ENCODE measurements around the gene RNF149.

RNF149 gene

DNA sequence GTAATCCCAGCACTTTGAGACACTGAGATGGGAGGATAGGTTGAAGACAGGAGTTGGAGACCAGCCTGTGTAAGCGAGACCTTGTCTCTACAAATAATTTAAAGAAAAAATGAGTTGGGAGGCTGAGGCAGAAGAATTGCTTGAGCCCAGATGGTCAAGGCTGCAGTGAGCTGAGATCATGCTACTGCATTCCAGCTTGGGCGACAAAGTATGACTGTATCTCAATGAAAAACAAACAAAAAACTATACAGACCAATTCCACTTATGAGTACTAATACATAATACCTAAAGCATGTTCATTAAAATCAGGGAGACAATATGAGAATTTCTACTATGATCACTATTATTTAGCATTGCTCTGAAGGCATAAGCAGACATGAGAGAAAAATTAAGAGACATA is 12.6 kb downstream of the RNF149 start:
- DNase-seq (ENCODE audit: low read depth in 2 of 2): no peak

DNA sequence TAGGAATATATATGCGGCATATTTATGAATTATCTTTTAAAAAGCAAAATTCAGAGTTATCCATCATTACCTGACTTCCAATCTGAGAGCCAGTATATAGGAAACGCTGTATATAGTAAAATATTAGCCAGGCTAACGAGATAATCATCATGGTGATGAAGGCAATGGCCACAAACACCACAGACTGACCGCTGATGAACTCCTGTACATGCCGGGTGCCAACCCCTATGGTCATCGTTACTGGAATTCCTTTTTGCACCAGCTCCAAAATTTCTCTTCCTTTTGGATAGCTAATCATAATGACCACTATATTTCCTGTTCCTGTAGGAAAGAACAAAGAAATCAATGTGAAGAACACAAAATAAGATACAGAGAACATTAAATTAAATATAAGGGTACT is 13.6 kb downstream of the RNF149 start:
- DNase-seq (ENCODE audit: low read depth in 2 of 2): no peak

DNA sequence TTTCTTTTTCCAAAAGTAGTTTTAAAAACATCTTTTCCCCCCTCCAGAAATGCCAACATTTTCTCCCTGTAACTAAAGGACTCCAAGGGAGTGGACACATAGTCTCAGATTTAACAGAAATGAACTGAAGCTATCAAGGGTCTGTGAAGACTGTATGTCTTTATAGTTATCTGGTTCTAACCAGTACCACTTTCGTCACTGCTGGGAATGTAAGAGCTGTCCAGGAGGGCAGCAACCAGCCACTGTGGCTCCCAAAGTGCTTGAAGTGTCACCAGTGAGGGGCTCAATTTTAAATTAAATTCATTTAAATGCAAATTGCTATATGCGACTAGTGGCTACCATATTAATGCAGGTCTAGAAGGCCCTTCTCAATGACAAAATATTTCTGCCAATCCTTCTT is 15.0 kb downstream of the RNF149 start:
- DNase-seq (ENCODE audit: low read depth in 2 of 2): no peak

DNA sequence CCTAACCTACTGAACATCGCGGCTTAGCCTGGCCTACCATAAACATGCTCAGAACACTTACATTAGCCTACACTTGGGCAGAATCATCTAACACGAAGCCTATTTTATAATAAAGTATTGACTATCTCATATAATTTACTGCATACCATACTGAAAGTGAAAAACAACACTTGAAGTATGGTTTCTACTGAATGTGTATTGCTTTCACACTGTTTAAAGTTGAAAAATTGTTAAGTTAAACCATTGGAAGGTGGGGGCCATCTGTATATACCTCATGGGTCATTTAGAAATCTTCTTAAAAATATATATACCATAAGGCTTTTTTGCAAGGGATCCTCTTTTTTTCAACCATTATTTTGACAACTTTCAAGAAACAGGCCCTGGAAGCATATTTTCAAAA is 16.5 kb downstream of the RNF149 start:
- no peak for DNase-seq (ENCODE audit: low read depth in 2 of 2)

DNA sequence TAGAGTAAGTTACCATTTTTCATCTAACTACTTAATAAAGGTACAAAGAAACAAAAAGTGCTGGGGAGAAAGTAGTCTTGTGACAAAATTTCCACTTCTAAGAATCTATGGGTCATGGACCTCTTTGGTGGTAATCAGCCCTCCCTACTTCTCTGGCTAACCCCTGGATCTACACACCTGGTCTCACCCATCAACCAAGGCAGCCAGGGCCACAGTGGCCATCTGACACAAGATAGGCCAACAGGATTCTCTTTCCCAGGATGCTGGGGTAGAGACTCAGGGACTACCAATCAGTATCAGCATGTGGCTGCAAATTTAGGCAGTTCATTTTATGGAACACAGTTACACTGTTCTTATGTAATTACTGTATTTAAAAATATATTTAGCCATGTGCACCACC is 17.8 kb downstream of the RNF149 start:
- no peak for DNase-seq (ENCODE audit: low read depth in 2 of 2)

DNA sequence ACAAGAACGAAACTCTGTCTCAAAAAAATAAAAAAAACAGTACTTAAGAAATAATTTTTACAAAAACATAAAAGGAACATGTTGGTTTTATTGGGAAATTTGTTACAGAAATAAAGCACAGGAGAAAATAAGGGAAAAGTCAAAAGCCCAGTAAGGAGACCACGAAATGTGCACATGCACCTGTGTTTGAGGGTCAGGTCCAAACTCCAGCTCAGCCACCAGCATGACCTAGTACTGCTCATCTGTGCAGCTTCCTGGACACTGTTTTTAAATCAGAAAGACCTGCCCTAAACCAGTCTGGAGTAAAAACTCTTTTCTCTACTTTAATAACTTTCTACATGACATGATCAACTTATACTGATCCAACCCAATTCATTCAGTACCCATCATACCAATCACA is 21.2 kb downstream of the RNF149 start:
- DNase-seq (ENCODE audit: low read depth in 2 of 2): no peak

DNA sequence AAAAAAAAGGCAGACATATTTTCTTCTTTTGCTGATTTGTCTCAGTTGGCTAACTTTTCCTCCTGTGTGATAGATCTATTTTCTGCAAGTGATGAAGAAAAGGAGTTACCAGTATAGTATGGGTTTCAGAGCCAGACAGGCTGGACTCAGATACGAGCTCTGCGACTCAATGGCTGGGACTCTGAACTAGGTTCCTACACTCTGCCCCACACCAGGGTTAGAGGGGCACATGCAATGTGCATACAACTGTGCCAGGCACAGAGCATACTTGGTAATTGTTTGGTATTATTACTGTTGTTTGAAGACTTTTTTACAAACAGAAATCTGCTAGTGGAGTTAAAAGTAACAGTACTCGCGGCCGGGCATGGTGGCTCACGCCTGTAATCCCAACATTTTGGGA is 21.8 kb downstream of the RNF149 start:
- DNase-seq (ENCODE audit: low read depth in 2 of 2): no peak

DNA sequence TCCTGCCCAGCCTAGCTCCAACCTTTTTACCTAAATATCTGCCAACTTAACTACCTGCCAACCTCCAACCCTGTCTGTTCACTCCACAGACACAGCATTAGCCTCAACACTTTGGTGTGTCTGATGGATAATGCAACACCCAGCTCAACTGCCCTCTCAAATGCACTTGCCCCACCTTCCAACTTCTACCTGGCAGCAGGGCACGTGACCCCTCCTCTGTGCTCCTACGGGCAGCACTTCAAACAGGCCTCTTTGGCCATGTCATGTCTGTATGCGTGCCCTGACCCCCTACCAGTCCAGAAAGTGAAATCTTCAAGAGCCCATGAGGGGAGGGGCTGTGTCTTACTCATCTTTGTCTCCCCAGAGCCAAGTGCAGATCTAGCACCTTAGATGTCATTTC is 25.5 kb downstream of the RNF149 start:
- no peak for DNase-seq (ENCODE audit: low read depth in 2 of 2)

DNA sequence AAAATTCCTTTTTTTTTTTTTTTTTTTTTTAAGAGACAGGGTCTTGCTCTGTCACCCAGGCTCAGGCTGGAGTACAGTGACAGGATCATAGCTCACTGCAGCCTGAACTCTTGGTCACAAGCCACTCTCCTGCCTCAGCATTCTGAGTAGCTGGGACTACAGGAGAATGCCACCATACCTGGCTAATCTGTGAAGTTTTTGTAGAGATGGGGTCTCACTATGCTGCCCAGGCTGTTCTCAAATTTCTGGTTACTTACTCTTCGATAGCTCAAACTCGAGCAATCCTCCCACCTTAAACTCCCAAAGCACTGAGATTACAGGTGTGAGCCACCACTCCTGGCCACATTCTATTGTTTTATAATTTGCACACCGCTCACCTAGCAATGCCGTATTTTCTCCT is 27.0 kb downstream of the RNF149 start:
- no peak for DNase-seq (ENCODE audit: low read depth in 2 of 2)

DNA sequence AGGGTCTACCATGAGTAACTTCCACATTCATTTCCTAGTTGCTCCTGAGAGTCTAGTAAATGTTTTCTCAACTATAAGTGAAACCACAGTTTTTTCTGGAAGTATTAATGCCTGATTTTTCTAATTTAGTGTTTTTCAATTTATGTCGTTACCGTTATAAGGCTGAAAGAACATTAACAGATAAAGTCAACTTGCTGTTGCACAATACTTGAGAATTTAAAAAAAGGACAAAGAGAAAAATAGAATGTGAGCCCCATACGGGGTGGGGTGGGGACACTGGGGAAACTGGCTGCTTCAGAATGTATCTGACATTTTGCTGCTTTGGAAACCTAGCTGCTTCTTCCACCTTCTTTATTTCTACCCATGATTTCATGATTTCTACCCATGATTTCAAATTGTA is 29.6 kb downstream of the RNF149 start:
- DNase-seq (ENCODE audit: low read depth in 2 of 2): no peak

DNA sequence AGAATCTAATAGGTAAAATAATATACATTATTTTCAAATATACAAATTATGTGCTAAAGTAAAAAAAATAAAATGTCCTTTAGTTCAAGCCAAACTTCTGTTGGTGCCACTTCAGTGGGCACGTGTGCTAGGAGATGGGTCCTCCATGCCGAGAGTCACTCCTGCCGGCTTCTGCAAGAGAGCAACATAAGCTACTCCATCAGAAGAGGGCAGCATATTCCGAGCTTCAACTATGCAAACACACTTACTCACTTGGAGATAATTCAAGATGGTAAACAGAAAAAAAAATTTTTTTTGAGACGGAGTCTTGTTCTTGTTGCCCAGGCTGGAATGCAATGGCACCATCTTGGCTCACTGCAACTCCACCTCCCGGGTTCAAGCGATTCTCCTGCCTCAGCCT is 31.4 kb downstream of the RNF149 start:
- no peak for DNase-seq (ENCODE audit: low read depth in 2 of 2)

DNA sequence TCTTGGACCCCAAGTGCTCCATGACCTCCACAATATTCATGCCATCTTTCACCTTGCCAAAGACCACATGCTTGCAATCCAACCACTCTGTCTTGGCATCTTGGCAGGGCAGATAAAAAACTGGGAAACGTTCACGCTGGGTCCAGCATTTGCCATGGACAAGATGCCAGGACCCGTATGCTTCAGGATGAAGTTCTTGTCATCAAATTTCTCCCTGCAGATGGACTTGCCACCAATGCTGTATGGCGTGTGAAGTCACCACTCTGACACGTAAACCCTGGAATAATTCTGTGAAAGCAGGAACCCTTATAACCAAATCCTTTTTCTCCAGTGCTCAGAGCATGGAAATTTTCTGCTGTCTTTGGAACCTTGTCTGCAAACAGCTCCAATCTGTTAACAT is 34.4 kb downstream of the RNF149 start:
- no peak for DNase-seq (ENCODE audit: low read depth in 2 of 2)

DNA sequence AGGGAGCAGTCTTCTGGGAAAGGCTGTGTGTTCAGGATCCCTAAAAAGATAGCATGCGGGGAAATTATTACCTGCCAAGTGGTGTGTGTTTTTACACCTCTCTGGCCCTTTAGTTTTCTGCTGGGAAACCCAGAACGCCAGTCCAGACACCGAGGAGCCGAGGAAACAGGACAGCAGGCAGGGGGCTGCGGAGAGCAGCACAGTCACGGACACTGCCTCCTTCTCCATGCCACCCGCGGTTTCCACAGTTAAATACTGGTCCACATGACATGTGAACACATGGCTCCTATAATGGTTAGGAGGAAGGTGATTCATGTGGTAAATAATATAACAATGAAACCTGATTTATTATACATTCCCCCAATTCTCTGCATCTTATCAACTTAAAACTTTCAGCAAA is 35.4 kb downstream of the RNF149 start:
- DNase-seq (ENCODE audit: low read depth in 2 of 2): no peak

DNA sequence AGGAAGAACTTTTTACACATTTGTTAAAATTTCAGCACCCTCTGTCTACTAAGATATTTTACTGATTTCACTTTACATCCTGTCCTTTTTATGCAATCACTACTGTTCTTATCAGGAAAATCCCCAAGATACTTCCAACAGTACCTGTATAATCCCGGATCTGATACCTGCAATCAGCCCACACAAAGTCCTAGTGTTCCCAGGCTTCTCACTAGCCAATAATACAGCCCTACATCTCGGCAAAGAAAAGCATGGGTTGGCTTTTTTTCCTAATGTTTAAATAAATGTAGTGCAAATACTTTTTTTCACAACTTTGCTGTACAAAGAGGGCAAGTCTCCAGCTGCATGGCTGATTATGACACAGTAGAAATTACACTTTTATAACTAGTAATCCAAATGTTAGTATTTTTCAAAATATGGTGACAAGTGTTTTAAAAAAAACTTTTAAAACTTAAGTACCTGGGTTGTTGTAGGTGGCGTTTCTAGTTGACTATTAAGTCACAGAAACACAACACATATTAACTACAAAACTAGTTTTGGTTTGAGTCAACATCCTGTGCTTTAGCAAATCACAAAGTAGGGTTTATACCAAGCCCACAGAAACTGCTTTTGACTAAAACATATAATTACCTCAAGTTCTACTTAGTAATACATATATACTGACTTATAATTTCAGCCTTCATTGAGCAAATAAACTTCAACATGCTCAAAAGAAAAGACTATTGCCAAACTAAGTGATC is 36.3 kb downstream of the RNF149 start:
- DNase-seq (ENCODE audit: low read depth in 2 of 2): no peak

DNA sequence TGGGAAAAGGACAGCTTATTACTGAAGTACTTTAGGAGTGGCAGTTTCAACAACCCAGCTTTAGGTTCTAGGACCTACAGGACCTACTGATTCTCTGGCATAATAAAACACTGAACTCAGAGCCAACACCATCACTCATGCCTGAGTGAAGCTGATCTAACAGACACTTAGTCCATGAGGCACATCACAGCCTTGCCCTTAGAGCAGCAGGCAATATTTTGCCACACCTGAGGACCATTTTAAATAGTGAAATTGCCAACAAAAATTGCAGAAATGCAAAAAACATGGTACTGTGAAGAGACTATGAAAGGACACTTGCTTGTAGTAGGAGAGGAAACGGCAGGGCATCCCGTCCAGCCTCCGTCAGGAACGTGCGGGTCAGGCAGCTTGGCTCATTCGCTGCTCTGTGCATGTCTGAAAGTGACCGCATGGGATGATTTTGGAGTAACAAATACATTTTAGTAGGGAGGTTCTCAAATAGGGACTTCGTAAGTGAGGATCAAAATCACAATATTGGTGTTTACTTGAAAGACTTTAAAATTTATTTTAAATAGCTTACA is 37.7 kb downstream of the RNF149 start:
- no peak for DNase-seq (ENCODE audit: low read depth in 2 of 2)

DNA sequence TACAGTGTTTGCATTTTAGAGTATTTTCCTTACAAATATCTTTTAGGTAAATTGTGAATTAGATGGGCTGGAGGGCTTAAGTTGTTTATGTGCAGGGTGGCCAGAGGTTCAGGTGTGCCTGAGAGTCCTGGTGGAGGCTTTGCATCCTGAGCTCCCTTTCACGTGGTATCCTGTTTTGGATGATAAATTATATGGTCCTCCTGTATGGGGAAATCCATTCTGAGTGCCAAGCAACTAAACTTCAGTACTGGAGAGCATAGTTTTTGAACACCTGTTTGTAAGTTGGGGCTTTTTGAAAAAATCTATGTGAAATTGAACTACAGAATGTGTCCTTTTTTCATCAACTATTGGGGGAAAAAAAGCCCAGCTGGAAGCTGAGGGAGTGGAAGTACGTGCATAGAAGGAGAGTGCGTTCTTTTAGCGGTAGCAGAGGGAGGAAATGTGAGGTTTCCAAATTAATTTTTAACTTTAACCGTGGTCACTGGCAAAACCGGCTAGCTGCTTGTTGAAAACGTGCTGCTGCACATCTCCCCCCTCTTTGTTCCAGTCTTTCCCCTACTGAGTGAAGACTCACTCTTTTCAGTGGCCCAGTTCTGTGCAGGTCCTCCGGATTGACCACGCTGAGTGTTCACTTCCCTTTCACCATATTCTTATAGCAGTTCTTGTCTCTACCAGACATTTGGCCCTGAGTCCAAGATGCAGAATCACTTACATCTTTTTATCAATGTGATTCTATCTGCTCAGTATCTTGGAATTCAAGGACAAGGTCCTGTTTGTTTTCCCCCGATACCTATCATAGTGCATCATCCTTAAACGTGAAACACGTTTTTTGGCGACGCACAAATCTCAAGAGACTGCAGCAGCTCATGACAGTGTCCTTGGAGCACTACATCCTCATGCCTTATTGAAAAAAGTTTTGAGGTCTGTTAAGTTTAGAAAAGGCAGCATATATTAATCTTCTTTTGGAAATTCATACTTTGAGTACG is 40.5 kb downstream of the RNF149 start:
- DNase-seq (ENCODE audit: low read depth in 2 of 2): no peak

DNA sequence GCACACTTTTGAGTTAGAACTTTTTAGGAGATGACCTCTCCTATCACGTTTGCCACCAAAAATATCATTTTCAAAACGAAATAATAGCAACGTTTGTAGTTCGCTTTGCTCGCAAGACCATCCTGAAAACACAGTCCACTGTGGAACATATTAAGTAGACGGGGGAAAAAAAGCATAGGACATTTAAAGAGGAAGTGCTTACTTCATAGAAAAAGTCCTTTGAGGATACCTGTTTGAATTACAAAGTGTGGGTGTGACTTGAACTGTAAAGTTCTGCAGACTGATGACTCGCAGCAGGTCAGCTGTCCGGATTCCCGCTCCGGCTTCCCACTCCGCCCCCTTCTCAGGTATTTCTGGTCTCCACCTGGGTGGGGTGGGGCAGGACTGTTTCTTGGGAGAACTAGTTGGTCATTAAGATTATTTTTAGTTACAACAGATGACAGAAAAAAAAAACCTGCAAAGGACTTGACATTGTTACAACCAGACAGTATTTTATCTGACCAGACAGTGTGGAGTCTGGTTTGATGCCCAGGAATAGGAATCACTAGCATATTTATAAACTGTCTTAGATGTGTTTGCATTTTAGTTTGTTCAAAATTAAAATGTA is 42.5 kb downstream of the RNF149 start:
- no peak for DNase-seq (ENCODE audit: low read depth in 2 of 2)

DNA sequence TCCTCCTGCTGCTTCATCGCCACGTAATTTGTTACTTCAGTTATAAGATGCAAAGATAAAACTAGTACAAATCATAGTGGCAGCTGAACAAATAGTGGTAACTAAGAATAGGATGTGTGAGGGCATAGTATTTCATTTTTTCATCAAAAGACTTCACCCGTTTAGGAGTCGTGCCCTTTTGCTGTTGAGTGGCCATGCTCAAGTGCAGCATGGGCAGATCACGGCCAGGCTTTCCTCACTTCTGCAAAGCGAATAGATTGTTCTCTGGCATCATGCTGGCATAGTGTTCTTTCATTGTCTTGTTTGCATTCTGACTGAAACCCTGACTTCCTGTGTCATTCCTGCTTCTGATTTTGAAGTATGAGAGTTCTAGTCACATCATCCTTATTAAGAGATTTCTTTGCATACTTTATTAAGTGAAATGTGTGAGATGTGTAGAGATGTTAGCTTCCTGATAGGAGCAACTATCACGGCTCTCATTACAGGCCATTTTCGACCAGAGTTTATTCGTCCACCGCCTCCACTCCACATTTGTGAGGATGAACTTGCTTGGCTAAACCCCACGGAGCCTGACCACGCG is 44.1 kb downstream of the RNF149 start:
- no peak for DNase-seq (ENCODE audit: low read depth in 2 of 2)

DNA sequence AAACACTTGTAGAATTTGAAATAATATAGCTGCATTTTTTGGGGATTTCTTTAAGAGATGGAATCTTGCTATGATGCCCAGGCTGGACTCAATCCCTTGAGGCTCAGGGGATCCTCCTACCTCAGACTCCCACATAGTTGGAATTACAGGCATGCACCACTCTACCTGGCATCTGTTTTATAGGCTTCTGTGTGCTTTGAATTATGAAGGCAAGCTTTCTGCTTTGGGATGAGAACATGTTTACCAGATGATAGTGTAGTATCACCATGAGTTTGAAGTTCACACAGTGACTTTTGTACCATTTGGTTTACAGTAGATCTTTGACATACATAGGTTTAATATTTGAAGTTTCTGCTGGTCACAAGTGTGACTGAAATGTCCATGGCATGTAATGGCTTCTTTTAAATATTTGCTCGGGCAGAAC is 45.1 kb downstream of the RNF149 start:
- no peak for DNase-seq (ENCODE audit: low read depth in 2 of 2)

DNA sequence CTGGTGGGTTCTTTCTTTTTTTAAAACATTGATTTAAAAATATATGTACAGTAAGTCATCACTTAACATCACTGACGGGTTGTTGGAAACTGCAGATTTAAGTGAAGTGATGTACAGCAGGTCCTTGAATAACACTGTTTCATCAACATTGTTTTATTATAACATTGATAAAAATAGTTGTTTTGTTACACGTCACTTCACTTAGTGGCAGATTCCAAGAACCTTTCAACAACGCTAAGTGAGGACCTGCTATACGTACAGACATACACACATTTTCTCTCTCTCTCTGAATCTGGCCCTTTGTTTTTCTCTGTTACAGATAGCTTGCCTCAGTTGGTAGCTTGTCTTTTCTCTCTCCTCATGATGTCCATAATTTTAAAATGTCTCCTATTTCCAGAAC is 46.4 kb downstream of the RNF149 start:
- DNase-seq (ENCODE audit: low read depth in 2 of 2): no peak

DNA sequence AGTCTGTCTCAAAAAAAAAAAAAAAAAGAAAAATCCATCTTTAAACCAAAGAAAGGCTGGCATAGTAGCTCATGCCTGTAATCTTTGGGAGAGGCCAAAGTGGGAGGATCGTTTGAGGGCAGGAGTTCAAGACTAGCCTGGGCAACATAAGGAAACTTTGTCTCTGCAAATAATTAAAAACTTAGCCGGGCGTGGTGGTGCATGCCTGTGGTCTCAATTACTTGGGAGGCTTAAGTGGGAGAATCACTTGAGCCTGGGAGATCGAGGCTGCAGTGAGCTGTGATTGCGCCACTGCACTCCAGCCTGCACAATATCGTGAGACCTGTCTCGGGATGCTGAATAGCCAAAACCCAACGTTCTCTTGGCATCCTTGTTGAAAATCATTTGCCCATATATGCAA is 49.7 kb downstream of the RNF149 start:
- no peak for DNase-seq (ENCODE audit: low read depth in 2 of 2)

DNA sequence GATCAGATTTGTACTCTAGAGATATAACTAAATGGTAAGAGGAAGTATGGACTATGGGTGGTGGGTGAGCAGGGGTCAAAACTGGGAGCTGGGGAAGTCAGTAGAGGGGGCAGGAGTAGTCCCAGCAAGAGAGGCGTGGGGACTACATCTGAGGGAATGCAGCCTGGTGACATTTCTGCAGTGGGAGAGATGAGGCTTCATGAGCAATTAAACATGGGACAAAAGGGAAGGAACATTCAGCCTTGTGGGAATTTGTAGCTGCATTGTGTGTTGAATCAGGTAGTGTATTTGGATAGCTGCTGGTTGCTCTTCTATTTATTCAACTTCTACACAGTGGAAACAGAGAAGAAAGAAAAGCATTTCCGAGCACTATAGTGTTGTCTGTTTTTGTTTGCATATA is 52.2 kb downstream of the RNF149 start:
- DNase-seq (ENCODE audit: low read depth in 2 of 2): no peak
